Measurements from ENCODE around the gene CNOT3.

CNOT3 gene

GRCh38 chr19:54108496-54108895 is 29.1 kb upstream of the CNOT3 start:
- TF ChIP-seq, protein P1, sequence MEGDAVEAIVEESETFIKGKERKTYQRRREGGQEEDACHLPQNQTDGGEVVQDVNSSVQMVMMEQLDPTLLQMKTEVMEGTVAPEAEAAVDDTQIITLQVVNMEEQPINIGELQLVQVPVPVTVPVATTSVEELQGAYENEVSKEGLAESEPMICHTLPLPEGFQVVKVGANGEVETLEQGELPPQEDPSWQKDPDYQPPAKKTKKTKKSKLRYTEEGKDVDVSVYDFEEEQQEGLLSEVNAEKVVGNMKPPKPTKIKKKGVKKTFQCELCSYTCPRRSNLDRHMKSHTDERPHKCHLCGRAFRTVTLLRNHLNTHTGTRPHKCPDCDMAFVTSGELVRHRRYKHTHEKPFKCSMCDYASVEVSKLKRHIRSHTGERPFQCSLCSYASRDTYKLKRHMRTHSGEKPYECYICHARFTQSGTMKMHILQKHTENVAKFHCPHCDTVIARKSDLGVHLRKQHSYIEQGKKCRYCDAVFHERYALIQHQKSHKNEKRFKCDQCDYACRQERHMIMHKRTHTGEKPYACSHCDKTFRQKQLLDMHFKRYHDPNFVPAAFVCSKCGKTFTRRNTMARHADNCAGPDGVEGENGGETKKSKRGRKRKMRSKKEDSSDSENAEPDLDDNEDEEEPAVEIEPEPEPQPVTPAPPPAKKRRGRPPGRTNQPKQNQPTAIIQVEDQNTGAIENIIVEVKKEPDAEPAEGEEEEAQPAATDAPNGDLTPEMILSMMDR (IDR thresholded peaks at IDR 0.05; ENCODE audit: control insufficient read depth, extremely low read depth, insufficient read depth), result no peak
- no peak overlapping the region for H3K4me3 ChIP-seq (ENCODE audit: low read depth, low read length)
- DNase-seq (ENCODE audit: low read depth), result no peak

DNA sequence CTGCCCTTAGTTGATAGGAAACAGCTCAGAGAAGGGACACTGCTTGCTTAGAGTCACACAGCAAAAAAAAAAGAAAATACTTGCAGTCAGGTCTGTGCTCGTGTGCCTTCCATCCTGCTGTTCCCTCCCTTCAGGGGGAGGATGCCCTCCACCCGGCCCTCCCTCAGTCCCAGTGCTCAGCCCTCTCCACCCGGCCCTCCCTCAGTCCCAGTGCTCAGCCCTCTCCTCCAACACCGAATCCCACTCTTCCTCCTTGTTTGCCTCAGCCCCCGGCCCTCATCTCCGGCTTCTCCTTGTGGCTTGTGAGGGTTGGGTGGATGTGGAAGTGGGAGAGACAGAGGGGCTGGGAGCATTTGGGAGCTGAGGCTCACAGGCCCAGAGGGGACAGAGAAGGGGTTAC is 27.9 kb upstream of the CNOT3 start:
- TF ChIP-seq, protein P1 (IDR thresholded peaks at IDR 0.05; ENCODE audit: control insufficient read depth, extremely low read depth, insufficient read depth), result no peak
- H3K4me3 ChIP-seq (ENCODE audit: low read depth, low read length), result no peak overlapping the region
- no peak for DNase-seq (ENCODE audit: low read depth)

DNA sequence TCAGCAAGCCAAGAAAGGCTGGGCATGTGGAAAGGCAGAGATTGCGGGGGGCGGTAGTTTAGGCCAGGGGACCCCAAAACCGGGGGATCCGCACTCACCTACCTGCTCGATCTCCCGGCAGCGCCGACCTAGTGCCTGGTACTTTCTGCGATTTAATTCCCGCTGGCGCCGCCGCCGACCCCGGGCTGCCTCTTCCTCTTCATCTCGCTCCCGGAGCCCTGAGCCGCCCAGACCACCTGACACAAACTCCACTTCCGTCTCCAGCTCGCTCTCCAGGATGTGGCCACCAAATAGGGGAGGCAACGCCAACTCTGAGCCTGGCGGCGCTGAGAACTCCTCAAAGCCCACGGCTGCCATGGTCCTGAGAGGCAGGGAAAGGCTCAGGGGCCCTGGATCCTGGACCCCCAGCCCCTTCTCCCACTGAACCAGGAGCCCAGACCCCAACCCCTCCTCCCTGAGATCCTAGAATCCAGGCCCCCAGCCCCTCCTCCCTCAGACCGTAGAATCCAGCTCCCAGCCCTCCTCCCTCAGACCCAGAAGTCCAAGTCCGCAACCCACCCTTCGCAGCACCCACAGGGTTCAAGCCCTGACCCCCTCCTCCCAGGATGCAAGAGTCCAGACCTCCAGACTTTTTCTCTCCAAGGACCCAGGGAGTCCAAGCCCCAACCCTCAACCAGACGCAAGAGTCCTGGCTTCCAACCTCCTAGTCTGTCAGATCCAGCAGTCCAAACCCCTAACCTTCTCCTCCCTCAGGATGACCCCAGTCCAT is 23.0 kb upstream of the CNOT3 start:
- H3K4me3 ChIP-seq (ENCODE audit: low read depth, low read length), result peak overlapping the region; percentile 100
- TF ChIP-seq, protein P1 (IDR thresholded peaks at IDR 0.05; ENCODE audit: control insufficient read depth, extremely low read depth, insufficient read depth), result no peak
- peak; percentile 11 for DNase-seq (ENCODE audit: low read depth)

DNA sequence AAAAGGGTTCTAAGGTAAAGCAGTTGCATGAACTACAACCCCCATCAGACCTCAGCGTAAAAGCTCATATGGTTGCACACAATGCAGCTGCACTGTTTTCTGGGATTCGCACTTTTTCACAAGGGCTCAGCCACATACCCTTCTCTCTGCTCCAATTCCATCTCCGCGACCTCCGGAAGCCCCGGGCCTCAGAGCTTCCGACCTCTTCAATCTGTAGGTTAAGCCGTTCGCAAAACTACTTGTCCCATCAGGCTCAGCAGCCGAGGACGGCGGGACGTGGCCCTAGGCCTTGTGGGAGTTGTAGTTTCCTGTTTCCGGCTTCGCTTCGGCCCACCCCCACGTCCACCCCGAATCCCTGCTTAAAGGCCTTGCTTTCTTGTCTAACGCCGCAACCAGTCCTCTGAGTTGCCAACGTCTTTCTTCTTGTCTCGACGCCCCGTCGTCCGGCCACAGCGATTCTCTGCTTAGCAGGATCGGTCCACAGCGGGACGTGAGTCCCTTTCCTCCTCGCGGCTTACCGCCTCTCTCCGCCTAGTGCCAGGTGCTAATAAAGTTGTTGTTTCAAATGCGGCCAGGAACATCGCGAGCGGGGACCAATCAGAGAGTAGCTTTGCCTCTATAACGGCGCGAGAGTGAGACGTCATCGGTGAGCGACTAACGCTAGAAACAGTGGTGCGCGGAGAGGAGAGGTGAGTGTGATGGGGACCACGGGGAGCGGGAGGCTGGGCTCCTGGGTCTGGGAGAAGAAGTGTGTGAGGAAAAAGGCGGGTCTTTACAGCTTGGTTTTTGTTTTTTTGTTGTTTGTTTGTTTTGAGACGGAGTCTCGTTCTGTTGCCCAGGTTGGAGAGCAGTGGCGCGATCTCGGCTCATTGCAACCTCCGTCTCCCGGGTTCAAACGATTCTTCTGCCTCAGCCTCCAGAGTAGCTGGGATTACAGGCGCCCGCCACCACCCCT is 22.2 kb upstream of the CNOT3 start, which contains the start of the genes PRPF31 and TFPT:
TSS of gene PRPF31 (plus strand) at position 646 of the 955 bp plus-strand sequence. CDS start 2,525 bp downstream, outside the sequence.
TSS of gene TFPT (minus strand) at position 549 of the 955 bp plus-strand sequence. CDS start at position 161, 388 bp downstream.
- peak within 1 kb of the TSS; percentile 100 for H3K4me3 ChIP-seq (ENCODE audit: low read depth, low read length)
- peak; percentile 96 for DNase-seq (ENCODE audit: low read depth)
- TF ChIP-seq, protein P1 (IDR thresholded peaks at IDR 0.05; ENCODE audit: control insufficient read depth, extremely low read depth, insufficient read depth), result no peak

- no peak for DNase-seq (ENCODE audit: low read depth)
Measured at GRCh38 chr19:54121259-54121658, 16.3 kb upstream of the CNOT3 start.

GRCh38 chr19:54123682-54124081 is 13.9 kb upstream of the CNOT3 start:
- TF ChIP-seq, protein P1 (IDR thresholded peaks at IDR 0.05; ENCODE audit: control insufficient read depth, extremely low read depth, insufficient read depth), result no peak
- H3K4me3 ChIP-seq (ENCODE audit: low read depth, low read length), result no peak overlapping the region
- DNase-seq (ENCODE audit: low read depth), result no peak

More at GRCh38 chr19:54121259-54121658, 16.3 kb upstream of the CNOT3 start:
- H3K4me3 ChIP-seq (ENCODE audit: low read depth, low read length), result no peak overlapping the region
- TF ChIP-seq, protein P1 (IDR thresholded peaks at IDR 0.05; ENCODE audit: control insufficient read depth, extremely low read depth, insufficient read depth), result no peak
